HG03108 (cell line): ENCODE data around the gene LIPT1.
"Not testable (repeated sequence)": the region's sequence is repeated elsewhere in the genome, so short reads cannot be mapped to it uniquely, and the experiment has no call there.

ENCODE experiments used
- ATAC-seq: cut with Tn5 transposase; IDR thresholded peaks from one replicate; pipeline ENCODE4 v1.9.1; 2021; ENCODE audit warnings: moderate library complexity; ENCODE audit not compliant: unreplicated experiment

The LIPT1 gene

DNA sequence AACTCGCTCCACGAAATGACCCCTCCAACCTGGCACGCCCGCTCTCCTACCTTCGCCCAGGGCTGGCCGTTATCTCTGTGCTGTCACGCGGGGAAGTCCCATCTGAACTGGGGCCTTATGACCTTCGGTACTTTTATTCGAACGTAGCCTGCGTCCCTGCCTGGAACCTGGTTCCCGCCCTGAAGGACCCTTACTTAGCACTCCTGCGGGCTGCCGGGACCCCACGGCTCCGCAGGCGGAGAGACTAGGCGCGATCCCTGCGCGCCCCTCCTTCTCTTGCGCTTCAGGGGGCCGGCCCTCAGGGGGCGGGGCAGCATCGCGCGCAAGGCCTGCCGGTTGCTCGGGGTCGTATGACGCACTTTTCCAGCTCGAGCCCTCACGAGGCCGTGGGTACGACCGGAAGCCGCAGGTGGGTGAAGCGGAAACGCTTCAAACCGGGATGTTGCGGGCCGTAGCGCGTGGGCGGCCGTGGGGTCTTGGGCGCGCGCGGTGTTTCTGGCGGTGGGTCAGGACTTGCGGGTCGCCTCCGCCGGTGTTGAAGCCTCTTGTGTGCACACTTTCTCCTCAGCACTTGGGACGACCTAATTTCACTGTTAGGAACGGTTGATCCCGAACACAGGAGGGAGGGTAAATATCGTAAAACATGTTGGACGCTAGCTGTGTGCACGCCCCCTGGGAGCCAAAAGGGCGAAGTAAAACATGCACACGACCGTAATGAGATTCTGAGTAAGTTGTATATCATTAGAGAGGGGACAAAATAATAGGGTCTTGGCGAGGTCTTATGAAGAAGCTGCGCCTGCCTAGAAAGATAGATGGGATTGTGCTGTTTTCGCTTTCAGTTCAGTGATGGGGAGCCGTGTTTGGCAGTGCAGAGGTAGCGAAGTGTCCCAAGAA, at the start of gene LIPT1, which contains the start of gene TSGA10:
TSS of gene LIPT1 (plus strand) at position 325 of the 894 bp plus-strand sequence. CDS start 6,991 bp downstream, outside the sequence.
TSS of gene TSGA10 (minus strand) at position 300 of the 894 bp plus-strand sequence. CDS start 45,503 bp downstream, outside the sequence.
- peak; percentile 96 for ATAC-seq

DNA sequence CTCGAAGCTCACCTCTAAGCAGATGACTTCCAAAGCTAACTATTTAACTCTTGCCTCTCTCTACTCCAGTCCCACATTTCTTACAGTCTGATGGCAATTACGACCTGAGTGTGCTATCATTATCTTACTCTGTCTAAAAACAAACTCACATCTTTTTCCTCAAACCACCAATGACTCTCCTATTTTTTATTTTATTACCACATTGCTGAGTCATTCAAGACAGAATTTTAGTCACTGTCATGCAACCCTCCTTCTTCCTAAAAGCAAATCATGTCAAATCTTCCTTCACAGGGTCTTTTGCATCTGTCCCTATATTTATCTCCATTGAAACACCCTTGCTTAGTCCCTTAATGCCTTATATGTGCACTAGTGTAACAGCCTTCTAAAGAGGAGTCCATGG, 47.9 kb upstream of the LIPT1 start:
- ATAC-seq: no peak

DNA sequence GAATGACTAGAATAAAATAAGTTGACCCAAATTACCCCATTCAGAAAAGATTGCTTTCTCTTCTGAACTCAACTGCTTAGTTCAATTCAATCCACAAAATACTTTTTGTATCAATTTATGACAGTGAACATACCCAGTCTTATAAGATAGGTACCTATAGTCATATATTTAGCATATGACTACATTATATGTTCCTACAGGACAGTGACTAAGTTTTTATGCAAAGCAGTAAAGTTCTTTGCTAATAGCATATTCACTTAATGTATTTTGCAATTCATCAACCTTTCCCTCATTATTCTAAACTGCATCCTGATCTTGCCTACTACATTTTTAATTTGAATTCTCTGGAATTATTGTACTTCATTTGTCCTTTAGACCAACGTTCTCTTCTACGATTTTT, 43.5 kb upstream of the LIPT1 start:
- ATAC-seq: no peak

DNA sequence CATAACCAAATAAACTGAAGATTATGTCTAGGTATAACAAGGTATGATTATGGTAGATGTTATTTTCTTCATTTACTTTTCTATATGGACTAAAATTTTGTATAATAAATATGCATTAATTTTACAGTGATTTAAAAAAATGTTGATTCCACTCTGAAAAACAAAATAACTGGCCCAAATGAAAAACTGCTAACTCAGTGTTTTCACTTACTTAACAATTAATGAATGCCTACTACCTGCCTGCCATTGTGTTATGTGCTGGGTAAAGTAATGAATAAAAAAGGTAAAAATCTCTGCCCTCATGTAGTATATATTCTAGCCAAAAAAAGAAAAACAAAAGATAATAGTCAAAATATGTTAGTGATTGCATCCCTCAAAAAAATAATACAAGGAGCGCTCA, 42.8 kb upstream of the LIPT1 start:
- ATAC-seq: no peak

DNA sequence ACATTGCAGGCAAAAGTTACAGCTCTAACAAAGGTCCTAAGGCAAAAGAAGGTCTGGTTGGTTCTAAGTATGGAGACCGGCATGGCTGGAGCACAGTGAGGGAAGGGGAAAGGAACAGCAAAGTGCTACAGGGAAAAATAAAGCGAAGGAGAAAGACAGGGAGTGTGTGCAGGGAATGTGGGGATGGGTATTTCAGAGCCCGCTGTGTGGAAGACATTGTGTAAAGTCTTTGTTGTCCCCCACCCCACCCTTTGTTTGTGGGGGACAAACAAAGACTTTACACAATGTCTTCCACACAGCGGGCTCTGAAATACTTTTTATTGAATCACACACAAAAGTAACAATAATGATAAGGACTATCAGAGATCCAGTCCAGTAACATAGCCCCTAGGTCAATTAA, 42.1 kb upstream of the LIPT1 start:
- no peak for ATAC-seq

DNA sequence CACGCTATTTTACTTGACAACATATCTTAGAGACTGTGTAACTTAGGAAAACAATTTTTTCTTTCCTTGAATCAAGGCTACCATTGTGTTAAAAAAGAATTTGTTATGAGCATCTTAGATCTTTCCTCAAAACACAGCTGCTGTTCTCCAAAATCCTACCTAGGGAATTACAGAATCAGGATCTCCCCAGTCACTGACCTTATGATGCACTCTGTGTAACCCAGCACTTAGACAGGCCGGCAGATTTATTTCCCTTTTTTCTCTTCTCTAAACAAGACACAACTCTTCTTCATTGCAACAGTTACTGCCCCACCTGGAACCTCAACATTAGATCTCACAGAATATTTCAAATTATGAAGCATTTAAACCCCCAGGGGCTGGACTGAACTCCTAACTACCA, 26.8 kb upstream of the LIPT1 start:
- no peak for ATAC-seq

DNA sequence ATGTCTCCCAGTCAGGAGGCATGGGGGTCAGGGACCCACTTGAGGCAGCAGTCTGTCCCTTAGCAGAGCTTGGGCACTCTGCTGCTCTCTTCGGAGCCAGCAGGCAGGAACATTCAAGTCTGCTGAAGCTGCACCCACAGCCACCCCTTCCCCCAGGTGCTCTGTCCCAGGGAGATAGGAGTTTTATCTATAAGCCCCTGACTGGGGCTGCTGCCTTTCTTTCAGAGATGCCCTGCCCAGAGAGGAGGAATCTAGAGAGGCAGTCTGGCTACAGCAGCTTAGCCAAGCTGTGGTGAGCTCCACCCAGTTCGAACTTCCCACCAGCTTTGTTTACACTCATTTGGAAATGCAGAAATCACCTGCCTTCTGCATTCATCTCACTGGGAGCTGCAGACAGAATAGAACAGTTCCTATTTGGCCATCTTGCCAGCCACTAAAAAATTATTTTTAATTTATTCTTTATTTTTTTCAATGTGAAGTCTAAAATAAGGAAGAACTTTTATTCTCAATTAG, 19.7 kb upstream of the LIPT1 start:
- ATAC-seq: not testable (repeated sequence)

DNA sequence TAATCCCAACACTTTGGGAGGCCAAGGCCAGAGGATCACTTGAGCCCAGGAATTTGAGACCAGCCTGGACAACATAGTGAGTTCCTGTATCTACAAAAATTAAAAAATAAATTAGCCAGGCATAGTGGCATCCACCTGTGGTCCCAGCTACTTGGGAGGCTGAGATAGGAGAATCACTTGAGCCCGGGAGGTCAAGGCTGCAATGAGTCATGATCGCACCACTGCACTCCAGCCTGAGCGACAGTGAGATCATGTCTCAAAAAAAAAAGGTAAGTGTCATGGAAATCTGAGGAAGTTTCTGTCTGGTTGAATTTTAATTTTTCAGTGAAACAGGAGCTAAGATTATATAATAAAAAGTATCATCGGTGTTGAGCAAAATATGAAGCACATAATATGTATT, 15.8 kb upstream of the LIPT1 start:
- ATAC-seq: no peak

DNA sequence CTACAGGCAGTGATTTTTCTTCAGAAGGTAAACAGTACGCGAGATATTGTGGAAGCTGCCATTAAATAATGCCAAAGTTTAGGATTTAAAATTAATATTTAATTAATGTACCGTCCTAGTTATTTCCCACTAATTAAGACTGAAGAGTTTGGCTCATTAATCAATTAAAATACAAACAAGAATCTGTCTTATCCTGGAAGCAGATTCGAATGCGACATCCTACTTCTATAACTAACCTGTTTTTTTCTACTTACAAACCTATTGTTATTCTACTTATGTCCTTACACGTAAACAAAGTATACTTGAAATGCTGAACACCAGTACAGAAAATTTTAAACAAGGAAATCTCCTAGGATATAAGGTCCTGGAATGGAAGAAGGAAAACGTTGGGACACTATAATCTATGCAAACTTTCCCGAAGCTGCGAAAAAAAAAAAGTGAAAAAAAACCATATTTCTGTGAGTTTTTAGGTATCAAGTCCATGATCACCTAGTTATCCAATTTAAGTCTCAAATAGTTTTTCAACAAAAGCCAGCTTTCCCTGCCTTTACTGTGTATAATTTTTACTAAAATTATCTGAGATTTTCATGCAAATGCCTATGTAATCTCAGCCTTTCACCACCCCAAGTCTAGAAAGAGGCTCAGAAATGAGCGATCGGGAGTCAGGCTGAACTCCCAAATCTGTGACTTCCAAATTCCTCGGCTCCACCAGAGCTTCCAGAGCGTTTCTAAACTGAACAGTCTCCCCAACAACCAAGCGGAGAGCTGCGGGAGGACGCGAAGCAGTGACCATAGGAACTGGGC, 14.5 kb upstream of the LIPT1 start:
- no peak for ATAC-seq

DNA sequence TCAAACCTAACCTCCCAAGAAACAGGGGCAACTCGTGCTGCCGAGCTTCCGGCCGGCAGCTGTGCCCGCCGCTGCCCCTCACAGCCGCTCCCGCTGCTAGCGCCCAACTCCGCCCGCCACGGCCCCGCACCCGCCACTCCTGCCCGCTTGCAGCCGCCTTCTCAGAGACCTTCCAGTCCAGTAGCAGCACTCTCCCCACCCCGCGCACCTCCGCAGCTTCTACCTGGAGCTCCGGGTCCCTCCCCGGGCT, 14.0 kb upstream of the LIPT1 start:
- ATAC-seq: peak; percentile 31

DNA sequence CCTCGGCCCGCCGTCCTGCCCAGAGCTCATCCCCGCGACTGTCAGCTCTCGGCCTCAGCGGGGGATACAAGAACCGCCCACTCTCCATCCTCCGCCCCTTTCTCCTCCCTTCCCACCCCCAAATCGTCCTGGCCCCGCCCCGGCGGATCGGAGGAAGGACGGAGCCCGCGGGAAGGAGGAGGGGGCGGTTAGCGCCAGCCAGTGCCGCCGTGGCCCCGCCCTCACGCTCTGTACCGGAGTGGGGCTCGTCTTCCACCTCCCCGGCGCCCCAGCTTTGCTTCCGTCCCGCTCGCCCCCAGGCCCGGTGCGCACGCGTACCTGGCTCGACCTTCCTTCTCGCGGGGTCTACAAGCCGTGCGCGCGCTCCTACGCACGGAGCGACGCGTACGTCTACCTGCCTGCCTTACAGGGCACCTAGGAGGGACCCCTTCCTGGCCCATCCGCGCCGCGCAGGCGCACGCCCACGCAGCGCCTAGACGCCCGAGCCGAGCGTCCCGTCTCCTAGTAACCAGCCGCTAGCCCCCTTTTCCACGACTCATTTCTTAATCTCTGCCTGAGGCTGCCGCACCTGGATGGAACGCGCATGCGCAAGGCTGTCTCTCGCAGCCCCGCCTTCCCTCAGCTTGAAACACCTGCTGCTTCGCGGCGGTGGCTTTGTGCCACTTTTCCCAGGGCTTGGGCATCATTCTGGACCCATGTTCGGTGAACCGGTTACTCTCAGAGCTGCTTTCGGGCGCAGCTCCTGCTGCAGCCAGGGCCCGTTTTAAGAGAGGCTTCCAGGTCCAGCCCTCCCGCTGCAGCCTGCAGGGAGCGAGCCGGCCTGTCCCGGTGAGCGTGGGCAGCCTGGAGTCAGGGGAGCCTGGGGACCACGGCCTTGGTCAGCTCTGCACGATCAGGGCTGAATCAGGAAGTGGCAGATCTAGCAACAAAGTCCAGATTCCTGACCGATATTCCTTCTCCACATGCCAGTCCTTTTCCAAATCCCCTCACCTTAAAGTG, 13.4 kb upstream of the LIPT1 start, which contains the start of gene C2orf15:
TSS of gene C2orf15 (plus strand) at position 598 of the 999 bp plus-strand sequence. CDS start 8,852 bp downstream, outside the sequence.
- peak; percentile 88 for ATAC-seq

DNA sequence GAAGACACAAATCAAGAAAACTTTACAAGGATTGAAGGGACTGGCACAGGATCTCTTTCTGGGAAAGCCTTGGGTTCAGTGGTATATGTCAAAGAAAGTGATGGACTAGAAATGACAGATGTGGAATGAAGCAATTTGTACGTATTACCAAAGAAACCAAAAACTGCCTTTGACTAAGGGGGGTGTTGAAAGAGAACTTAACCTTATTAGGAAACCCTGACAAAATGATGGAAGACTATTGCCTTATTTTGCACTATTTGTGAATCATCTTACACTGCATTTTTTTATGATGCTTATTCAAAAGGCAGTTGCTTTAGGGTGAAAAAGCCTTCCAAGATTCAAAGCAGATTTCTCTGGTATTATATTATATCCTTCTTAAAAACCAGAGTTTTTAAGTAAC, 4.1 kb upstream of the LIPT1 start:
- no peak for ATAC-seq

DNA sequence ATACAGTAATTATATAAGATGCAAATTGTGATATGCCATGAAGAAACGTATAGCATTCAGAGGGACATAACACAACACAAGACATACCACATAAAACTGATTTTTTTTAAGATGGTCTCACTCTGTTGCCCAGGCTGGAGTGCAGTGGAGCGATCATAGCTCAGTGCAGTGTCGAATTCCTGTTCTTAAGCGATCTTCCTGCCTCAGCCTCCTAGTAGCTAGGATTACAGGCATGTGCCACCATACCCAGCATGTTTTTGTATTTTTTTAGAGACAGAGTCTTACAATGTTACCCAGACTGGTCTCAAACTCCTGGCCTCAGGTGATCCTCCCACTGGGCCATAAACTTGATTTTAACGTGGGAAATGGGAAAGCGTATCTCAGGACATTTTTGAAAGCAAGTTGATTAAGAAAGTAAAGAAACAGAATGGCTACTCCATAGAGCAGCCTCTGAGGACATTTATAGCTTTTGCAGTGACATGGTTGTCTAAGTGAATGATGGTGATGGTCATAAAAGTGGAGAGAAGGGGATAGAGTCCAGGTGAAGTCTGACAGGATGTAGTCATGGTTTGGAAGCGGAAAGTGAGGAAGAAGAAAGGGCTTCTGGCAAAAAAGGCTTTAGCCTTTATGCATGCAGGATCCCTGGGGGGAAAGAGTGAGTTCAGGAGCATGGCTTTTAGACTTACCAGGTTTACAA, 2.4 kb upstream of the LIPT1 start:
- no peak for ATAC-seq

DNA sequence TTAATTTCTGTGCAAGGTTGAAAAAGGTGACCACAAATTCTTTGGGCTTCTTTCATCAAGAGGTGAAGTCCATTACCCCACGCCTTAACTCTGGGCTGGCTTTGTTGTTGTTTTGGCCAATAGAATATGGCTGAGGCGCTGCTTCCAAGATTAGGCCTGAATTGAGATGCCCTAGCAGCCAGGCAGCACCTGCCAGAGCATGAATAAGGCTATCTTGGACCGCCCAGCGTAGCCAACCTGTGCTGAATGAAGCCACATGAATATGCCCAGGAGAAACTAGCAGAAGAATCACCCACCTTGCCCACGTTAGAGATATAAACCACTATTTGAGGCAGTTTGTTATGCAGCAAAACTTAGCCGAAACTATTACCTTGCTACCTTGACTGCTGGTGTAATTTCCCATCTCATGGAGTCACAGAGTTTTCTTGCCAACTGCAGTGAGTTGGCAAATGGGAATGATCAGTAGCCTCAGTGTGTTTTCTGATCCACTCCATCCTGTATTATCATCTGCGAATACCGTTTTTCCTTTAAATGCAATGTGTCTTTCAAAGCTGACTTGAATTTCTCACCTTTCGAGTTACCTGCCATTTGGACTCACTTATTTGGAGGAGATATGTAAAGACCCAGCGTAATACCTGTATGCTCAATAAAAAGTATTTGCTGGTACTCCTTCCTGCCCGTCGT, 704 bp upstream of the LIPT1 start:
- ATAC-seq: no peak

DNA sequence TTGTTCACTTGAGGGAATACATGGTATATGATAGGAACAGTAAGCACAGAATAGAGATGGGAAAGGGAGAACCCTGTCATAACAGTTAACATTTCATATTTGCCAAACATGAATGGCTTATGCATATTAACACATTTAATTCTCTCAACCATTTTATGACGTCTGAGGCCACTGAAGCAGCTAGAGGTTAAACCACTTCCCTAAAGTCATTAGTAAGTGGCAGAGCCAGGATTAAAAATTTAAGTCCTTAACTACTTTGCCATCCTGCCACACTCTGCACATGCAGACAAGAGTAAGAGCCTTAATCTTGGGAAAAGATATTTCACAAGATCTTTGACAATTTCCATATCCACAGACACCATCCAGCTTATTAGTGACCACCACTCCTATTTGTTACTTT, 2.1 kb downstream of the LIPT1 start:
- no peak for ATAC-seq

DNA sequence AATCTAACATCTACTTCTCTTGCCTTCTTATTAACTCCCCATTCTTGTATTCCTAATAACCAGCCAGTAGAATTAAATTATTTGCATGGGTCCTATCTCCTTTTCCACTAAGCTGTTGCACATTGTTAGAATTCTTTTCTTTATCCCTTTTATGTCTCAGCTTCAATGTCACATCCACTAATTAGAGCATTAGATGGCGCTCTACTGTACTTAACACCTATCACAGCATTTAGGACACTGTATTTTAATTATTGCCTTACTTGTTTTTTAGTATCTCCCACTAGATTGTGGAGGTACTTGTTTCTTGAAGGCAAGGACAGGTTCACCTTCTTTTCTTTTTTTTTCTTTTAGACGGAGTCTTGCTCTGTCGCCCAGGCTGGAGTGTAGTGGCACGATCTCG, 3.8 kb downstream of the LIPT1 start:
- no peak for ATAC-seq

DNA sequence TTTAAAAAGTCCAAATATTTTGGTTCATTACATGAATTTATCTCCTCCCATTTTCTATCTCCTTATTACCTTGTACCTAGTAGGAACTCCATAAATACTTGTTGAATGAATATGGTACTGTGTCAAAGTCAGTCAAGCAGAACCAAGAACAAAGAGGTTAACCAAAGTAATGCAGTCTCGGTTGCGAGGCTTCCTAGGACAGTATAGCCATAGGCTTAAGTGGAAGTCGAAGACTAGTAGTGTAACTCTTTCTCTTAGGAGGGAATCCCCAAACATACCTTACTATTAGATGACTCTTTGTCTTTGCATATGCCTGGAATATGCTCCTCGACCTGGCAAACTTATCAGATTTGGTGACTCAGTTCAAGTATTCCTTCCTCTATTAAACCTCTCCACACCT, 4.8 kb downstream of the LIPT1 start:
- ATAC-seq: no peak

DNA sequence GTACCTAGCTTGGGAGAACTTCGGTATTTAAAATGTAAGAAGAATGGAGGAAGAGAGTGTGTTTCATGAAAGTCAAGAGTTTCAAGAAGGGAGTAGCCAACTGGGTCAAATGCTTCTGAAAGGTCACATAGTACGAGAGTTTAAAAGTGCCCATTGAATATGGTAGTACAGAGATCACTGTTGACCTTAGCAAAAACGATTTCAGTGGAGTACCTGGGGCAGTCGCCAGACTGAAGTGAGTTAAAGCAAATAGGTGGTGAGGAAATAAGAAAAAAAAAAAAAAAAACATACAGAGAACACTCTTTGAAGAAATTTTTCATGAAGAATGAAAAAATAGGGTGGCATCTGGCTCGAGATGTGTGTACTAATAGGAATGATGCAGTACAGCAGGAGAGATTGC, 11.5 kb downstream of the LIPT1 start:
- no peak for ATAC-seq

DNA sequence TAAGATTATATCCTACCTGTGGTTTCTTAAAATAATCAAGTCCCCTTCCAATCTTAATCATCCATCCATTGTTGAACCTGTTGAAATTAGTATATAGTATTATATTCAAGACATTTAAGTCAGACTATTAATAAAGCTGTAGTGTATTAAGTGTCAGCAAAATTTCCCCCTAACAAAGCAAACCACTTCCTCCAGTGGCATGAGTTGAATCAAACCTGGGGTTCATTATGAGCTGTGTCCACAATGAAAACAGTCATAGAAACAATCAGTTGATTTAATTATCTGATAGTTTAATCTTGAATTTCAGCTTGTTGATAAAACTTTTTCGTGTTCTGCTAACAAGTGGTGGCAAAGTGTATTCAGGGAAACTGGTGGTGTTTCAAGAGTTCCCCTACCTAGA, 14.8 kb downstream of the LIPT1 start:
- ATAC-seq: no peak
